ENCODE measurements around the gene COP1. TPM values are rescaled to one million over a fixed set of nuclear protein-coding genes. Genes with fewer than 3 reads are reported as not detected.
"Not testable (repeated sequence)": the region's sequence is repeated elsewhere in the genome, so short reads cannot be mapped to it uniquely, and the experiment has no call there.

Gene COP1
- total and polyA plus RNA-seq, 3 donors from 2014 or later = 63.7 to 103 (median 92.9) TPM

DNA sequence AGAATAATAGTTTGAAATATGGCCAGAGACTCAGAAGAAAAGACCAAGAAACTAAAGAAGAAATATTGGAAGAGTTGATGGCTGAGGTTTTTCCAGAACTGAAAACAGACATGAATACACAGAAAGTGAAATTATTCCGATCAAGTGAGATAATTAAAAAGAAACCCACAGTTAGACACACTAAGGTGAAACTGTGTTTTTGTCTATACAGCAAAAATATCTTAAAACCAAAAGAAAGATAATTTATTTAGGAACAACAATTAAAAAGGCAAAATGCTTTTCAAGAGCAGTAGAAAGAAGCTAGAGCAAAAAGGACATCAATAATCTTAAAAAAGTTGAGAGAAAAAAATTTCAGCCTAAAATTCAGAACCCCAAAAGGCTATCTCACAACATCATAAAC, 116.3 kb downstream of the COP1 start:
- TF ChIP-seq, protein P1, sequence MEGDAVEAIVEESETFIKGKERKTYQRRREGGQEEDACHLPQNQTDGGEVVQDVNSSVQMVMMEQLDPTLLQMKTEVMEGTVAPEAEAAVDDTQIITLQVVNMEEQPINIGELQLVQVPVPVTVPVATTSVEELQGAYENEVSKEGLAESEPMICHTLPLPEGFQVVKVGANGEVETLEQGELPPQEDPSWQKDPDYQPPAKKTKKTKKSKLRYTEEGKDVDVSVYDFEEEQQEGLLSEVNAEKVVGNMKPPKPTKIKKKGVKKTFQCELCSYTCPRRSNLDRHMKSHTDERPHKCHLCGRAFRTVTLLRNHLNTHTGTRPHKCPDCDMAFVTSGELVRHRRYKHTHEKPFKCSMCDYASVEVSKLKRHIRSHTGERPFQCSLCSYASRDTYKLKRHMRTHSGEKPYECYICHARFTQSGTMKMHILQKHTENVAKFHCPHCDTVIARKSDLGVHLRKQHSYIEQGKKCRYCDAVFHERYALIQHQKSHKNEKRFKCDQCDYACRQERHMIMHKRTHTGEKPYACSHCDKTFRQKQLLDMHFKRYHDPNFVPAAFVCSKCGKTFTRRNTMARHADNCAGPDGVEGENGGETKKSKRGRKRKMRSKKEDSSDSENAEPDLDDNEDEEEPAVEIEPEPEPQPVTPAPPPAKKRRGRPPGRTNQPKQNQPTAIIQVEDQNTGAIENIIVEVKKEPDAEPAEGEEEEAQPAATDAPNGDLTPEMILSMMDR (IDR thresholded peaks at IDR 0.05) = no peak
- no peak for TF ChIP-seq POLR2A (IDR thresholded peaks at IDR 0.05)
- Histone ChIP-seq H3K4me1 (no peaks in the 10 kb centered on the region), H3K27ac (no peak overlapping the region), H3K4me3 (no peak overlapping the region), H3K27me3 (no peaks in the 10 kb centered on the region), H3K36me3 (ENCODE audit: low read depth, missing control alignments) (no peaks in the 10 kb centered on the region), H3K9me3 (no peaks in the 10 kb centered on the region)
- intact Hi-C loops (cut with DNase I; ENCODE audit: low total_unique reads) = no loop called here
- DNase-seq = no peak
- WGBS, 2 donors = 90 to 97% methylated on average over 1 of the region's 1 CpG

DNA sequence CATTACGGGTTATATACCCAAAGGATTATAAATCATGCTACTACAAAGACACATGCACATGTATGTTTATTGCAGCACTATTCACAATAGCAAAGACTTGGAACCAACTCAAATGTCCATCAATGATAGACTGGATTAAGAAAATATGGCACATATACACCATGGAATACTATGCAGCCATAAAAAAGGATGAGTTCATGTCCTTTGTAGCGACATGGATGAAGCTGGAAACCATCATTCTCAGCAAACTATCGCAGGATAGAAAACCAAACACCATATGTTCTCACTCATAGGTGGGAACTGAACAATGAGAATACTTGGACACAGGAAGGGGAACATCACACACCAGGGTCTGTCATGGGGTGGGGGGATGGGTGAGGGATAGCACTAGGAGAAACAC, 119.3 kb downstream of the COP1 start:
- H3K4me3 ChIP-seq; intact Hi-C loops (cut with DNase I; ENCODE audit: low total_unique reads); H3K4me1 ChIP-seq; H3K27ac ChIP-seq; H3K9me3 ChIP-seq; H3K36me3 ChIP-seq (ENCODE audit: low read depth, missing control alignments); H3K27me3 ChIP-seq; DNase-seq: not testable (repeated sequence)
- WGBS, 2 donors = 96 to 100% methylated on average over 3 of the region's 3 CpGs

DNA sequence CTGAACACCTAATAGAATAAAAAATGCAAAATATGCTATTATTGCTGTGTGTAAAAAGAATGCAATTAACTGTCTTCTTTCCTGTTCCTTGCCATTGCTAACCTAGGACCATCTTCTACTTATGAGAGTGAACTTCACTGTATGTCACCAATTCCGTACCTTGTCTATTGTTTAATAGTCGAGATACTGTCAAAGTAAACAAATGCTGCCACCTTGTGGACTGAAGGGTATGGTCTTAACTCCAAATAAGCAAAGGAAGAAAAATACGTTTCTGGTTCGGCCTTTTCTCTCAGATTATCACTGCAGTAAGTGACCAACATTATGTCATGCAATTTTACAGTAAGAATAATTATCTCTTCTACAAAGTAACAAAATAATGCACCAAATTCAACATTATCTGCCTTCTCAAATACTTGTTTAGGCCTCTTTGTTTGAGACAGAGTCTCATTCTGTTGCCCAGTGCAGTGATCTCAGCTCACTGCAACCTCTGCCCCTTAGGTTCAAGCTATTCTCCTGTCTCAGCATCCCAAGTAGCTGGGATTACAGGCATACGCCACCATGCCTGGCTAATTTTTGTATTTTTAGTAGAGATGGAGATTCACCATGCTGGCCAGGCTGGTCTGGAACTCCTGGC, 133.4 kb downstream of the COP1 start:
- Histone ChIP-seq H3K9me3 (no peaks in the 10 kb centered on the region), H3K27me3 (no peaks in the 10 kb centered on the region), H3K27ac (no peak overlapping the region), H3K4me3 (no peak overlapping the region), H3K4me1 (no peaks in the 10 kb centered on the region), H3K36me3 (ENCODE audit: low read depth, missing control alignments) (no peaks in the 10 kb centered on the region)
- peak; percentile 80 for DNase-seq
- 53 to 63% methylated on average over 5 of the region's 5 CpGs for WGBS, 2 donors
- TF ChIP-seq, protein P1 (IDR thresholded peaks at IDR 0.05) = peak; percentile 35 to 57 (median 56)
- no peak for TF ChIP-seq POLR2A (IDR thresholded peaks at IDR 0.05)
- intact Hi-C loops (cut with DNase I; ENCODE audit: low total_unique reads) = no loop called here

DNA sequence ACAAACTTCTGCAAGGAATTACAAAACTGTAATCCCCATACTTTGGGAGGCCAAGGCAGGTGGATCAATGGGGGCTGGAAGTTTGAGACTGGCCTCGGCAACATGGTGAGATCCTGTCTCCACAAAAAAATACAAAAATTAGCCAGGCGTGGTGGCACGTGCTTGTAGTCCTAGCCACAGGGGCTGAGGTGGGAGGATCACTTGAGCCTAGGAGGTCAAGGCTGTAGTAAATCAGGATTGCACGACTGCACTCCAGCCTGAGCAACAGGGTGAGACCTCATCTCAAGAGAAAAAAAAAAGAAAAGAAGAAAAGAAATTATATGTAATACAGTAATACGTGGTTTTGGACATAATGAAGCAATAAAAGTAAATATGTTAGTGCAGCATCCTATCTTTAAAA, 138.2 kb downstream of the COP1 start:
- intact Hi-C loops (cut with DNase I; ENCODE audit: low total_unique reads) = no loop called here
- no peak overlapping the region for H3K27ac ChIP-seq
- no peaks in the 10 kb centered on the region for H3K27me3 ChIP-seq
- no peaks in the 10 kb centered on the region for H3K9me3 ChIP-seq
- no peak for DNase-seq
- TF ChIP-seq POLR2A (IDR thresholded peaks at IDR 0.05) = no peak
- TF ChIP-seq, protein P1 (IDR thresholded peaks at IDR 0.05) = no peak
- WGBS, 2 donors = 69 to 77% methylated on average over 5 of the region's 5 CpGs
- H3K4me1 ChIP-seq = no peaks in the 10 kb centered on the region
- no peaks in the 10 kb centered on the region for H3K36me3 ChIP-seq (ENCODE audit: low read depth, missing control alignments)
- H3K4me3 ChIP-seq = no peak overlapping the region

DNA sequence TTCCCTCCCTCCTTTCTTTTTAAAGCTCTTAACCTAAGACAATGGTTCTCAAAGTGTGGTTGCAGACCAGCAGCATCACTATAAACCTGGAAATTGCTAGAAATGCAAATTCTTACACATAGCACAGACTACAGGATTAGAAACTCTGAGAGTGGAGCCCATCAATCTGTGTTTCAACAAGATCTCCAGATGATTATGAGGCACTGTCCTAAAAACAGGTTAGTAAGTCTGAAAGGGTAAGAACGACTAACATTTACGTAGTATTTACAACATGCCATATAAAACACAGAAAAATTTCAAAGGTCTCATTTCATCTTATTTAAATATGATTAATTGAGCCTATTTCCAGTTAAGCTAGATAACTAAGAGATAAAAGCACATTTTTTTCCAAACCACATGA, 138.8 kb downstream of the COP1 start:
- intact Hi-C loops (cut with DNase I; ENCODE audit: low total_unique reads) = no loop called here

More for the DNA sequence above, 138.8 kb downstream of the COP1 start:
- no peak overlapping the region for H3K27ac ChIP-seq
- no peak for TF ChIP-seq POLR2A (IDR thresholded peaks at IDR 0.05)
- TF ChIP-seq, protein P1 (IDR thresholded peaks at IDR 0.05) = no peak
- H3K27me3 ChIP-seq = no peaks in the 10 kb centered on the region
- H3K4me1 ChIP-seq = no peaks in the 10 kb centered on the region
- 89 to 96% methylated on average over 2 of the region's 2 CpGs for WGBS, 2 donors
- H3K4me3 ChIP-seq = no peak overlapping the region
- no peak for DNase-seq
- H3K9me3 ChIP-seq = no peaks in the 10 kb centered on the region
- no peaks in the 10 kb centered on the region for H3K36me3 ChIP-seq (ENCODE audit: low read depth, missing control alignments)
